IMR-90 (cell line): Measurements from ENCODE around the gene WLS. TPM values are rescaled to one million over a fixed set of nuclear protein-coding genes. Genes with fewer than 3 reads are reported as not detected.

ENCODE experiments used
- ATAC-seq: fragments of 200-7000 bp; cut with Tn5 transposase; 2 replicates; pipeline ENCODE4 v1.9.1; 2020; ENCODE audit warnings: low read depth, mild to moderate bottlenecking, moderate library complexity
- BruUV-seq: library from RNA; stranded (reverse); fragments of 400-500 nt; replicated peaks from 2 replicates; lab custom pipeline; 2021; lab: Mats Ljungman, UMichigan
- CTCF ChIA-PET: fragments of 300-600 bp; formaldehyde crosslinking; extraction: SDS; loops from one replicate; lab custom pipeline; 2021; ENCODE audit warnings: antibody characterized with exemption; lab: Yijun Ruan, JAX
- POLR2A ChIA-PET: fragments of 300-600 bp; sonication (Branson Sonifier 250); formaldehyde crosslinking; loops from one replicate; lab custom pipeline; 2022; ENCODE audit warnings: antibody characterized with exemption; ENCODE audit not compliant: unreplicated experiment; lab: Charles Lee
- DNase-seq: peaks from one replicate; pipeline ENCODE4 v3.0.0; 2013
- H2AFZ ChIP-seq: replicated peaks from 2 replicates; pipeline ENCODE3; 2013; ENCODE audit warnings: low read length, mild to moderate bottlenecking; ENCODE audit not compliant: poor library complexity
- H2AK5ac ChIP-seq: 2 replicates; pipeline ENCODE4 v1.6.1; 2013; ENCODE audit warnings: low read depth, low read length, inconsistent platforms
- H2AK9ac ChIP-seq: replicated peaks from 2 replicates; pipeline ENCODE3; 2013; ENCODE audit warnings: mild to moderate bottlenecking, low read depth, low read length, moderate library complexity; ENCODE audit not compliant: poor library complexity
- H2BK120ac ChIP-seq: 2 replicates; pipeline ENCODE4 v1.6.1; 2013; ENCODE audit warnings: low read depth, low read length, inconsistent platforms
- H2BK15ac ChIP-seq: 3 replicates; pipeline ENCODE4 v1.6.1; 2013; ENCODE audit warnings: low read depth, low read length, inconsistent platforms
- H2BK20ac ChIP-seq: 2 replicates; pipeline ENCODE4 v1.6.1; 2013; ENCODE audit warnings: low read depth, mild to moderate bottlenecking, inconsistent platforms, low read length, moderate library complexity
- H2BK5ac ChIP-seq: 2 replicates; pipeline ENCODE4 v1.6.1; 2013; ENCODE audit warnings: mild to moderate bottlenecking, low read depth, low read length, inconsistent platforms; ENCODE audit not compliant: poor library complexity, severe bottlenecking
- H3K14ac ChIP-seq: replicated peaks from 2 replicates; pipeline ENCODE4 v1.6.1; 2013; ENCODE audit warnings: low read depth, low read length, inconsistent platforms
- H3K18ac ChIP-seq: 2 replicates; pipeline ENCODE4 v1.6.1; 2013; ENCODE audit warnings: low read depth, low read length, control low read depth
- H3K23ac ChIP-seq: 2 replicates; pipeline ENCODE4 v1.6.1; 2013; ENCODE audit warnings: low read depth, low read length, inconsistent platforms
- H3K27ac ChIP-seq: 2 replicates; pipeline ENCODE4 v1.5.1; 2013; ENCODE audit warnings: mild to moderate bottlenecking, control low read depth, low read length; ENCODE audit not compliant: insufficient read depth
- H3K27me3 ChIP-seq: 2 replicates; pipeline ENCODE4 v1.6.1; 2013; ENCODE audit warnings: low read length; ENCODE audit not compliant: control insufficient read depth, insufficient read depth
- H3K36me3 ChIP-seq: 2 replicates; pipeline ENCODE4 v1.6.1; 2013; ENCODE audit warnings: low read length, mixed read lengths; ENCODE audit not compliant: control insufficient read depth, insufficient read depth
- H3K4ac ChIP-seq: 2 replicates; pipeline ENCODE4 v1.6.1; 2013; ENCODE audit warnings: low read depth, low read length, inconsistent platforms
- H3K4me1 ChIP-seq: 2 replicates; pipeline ENCODE4 v1.6.1; 2013; ENCODE audit warnings: low read length, mixed read lengths; ENCODE audit not compliant: control insufficient read depth, insufficient read depth
- H3K4me2 ChIP-seq: 2 replicates; pipeline ENCODE4 v1.6.1; 2013; ENCODE audit warnings: low read depth, mild to moderate bottlenecking, control low read depth, low read length, moderate library complexity
- H3K4me3 ChIP-seq: 2 replicates; pipeline ENCODE4 v1.5.1; 2013; ENCODE audit warnings: low read depth, mild to moderate bottlenecking, control low read depth, low read length, moderate library complexity; ENCODE audit not compliant: insufficient read depth
- H3K56ac ChIP-seq: 2 replicates; pipeline ENCODE4 v1.6.1; 2013; ENCODE audit warnings: low read length, inconsistent platforms; ENCODE audit not compliant: insufficient read depth; ENCODE audit errors: extremely low read depth
- H3K79me1 ChIP-seq, 2 experiments: 2 replicates each; pipeline ENCODE4 v1.6.1; 2013; ENCODE audit warnings: low read length in 2 of 2, inconsistent platforms in 1 of 2, low read depth in 1 of 2
- H3K9ac ChIP-seq: 2 replicates; pipeline ENCODE4 v1.6.1; 2013; ENCODE audit warnings: low read depth, low read length, control low read depth
- H3K9me1 ChIP-seq: 2 replicates; pipeline ENCODE4 v1.6.1; 2013; ENCODE audit warnings: low read length, inconsistent platforms; ENCODE audit not compliant: insufficient read depth
- H3K9me3 ChIP-seq: 2 replicates; pipeline ENCODE4 v1.6.1; 2013; ENCODE audit warnings: low read length; ENCODE audit not compliant: control insufficient read depth, insufficient read depth
- H4K20me1 ChIP-seq: 2 replicates; pipeline ENCODE4 v1.6.1; 2013; ENCODE audit warnings: low read length, inconsistent platforms; ENCODE audit not compliant: insufficient read depth
- H4K5ac ChIP-seq: 2 replicates; pipeline ENCODE4 v1.6.1; 2013; ENCODE audit warnings: mild to moderate bottlenecking, low read depth, low read length, control low read depth
- H4K8ac ChIP-seq, 2 experiments: 2 replicates each; pipeline ENCODE4 v1.6.1; 2013; ENCODE audit warnings: low read depth in 2 of 2, low read length in 2 of 2, control low read depth in 1 of 2, inconsistent platforms in 1 of 2
- H4K91ac ChIP-seq: 2 replicates; pipeline ENCODE4 v1.6.1; 2013; ENCODE audit warnings: low read depth, low read length, inconsistent platforms; ENCODE audit not compliant: insufficient read depth
- FOS ChIP-seq: fragments of 150-350 bp; IDR thresholded peaks from 2 replicates; pipeline ENCODE4 v1.6.1; 2016; ENCODE audit warnings: low read depth, low read length
- MAFK ChIP-seq: IDR thresholded peaks from 2 replicates; pipeline ENCODE4 v1.6.1; 2012; ENCODE audit warnings: low read depth, low read length, improper control_type of control experiment
- MAZ ChIP-seq: IDR thresholded peaks from 2 replicates; pipeline ENCODE4 v1.6.1; 2012; ENCODE audit warnings: low read depth, mild to moderate bottlenecking, low read length, improper control_type of control experiment, moderate library complexity, borderline replicate concordance
- RFX5 ChIP-seq: IDR thresholded peaks from 2 replicates; pipeline ENCODE4 v1.8.0; 2012; ENCODE audit warnings: low read depth, mild to moderate bottlenecking, low read length, moderate library complexity
- SMC3 ChIP-seq: fragments of 150-350 bp; IDR thresholded peaks from 2 replicates; pipeline ENCODE4 v1.6.1; 2016; ENCODE audit warnings: low read depth, mild to moderate bottlenecking, antibody characterized with exemption, low read length, moderate library complexity
- WGBS, 2 experiments: methylation state at CpG; one replicate each; pipeline versions ENCODE4 v1.1.5 to v1.1.7; 2013; ENCODE audit warnings: missing lambda C conversion rate in 2 of 2; ENCODE audit not compliant: insufficient read length in 1 of 2; ENCODE audit errors: extremely low coverage in 2 of 2; 5-methylcytosine and 5-hydroxymethylcytosine counted together
- dilution Hi-C: fragments of 300-500 bp; cut with HindIII; formaldehyde crosslinking; loops from one replicate; pipeline ENCODE4 v1.14.3; 2018; ENCODE audit warnings: low sequenced_read_pairs; ENCODE audit not compliant: unreplicated experiment
- in situ Hi-C: fragments of 300-500 bp; cut with MboI; formaldehyde crosslinking; loops from 3 replicates; pipeline ENCODE4 v1.14.3; 2019; ENCODE audit warnings: low sequenced_read_pairs, inconsistent platforms, mixed read lengths
- intact Hi-C: fragments of 100-400 bp; cut with micrococcal nuclease; formaldehyde crosslinking; loops from 2 replicates; pipeline ENCODE4 v1.10.0; 2022
- polyA plus RNA-seq, 3 experiments: library from polyadenylated mRNA; depleted of rRNA; stranded (reverse); fragments of >200 nt; gene quantifications; 2 replicates each; pipeline ENCODE4 v1.2.3, GENCODE V29; 2012; ENCODE audit warnings: low replicate concordance in 1 of 3
- total RNA-seq: library from RNA; depleted of rRNA; stranded (reverse); fragments of >200 nt; gene quantifications from 2 replicates; pipeline ENCODE4 v1.2.3, GENCODE V29; 2012

Gene WLS
- total and polyA plus RNA-seq, 2 of the 4 experiments (the other 2 are of a cell fraction): 152 to 157 TPM

GRCh38 chr1:68197461-68197860, 34.9 kb downstream of the WLS start:
- Histone ChIP-seq H2AFZ (no peak overlapping the region), H3K27ac (no peak overlapping the region), H2AK9ac (no peak overlapping the region), H2AK5ac (no peak overlapping the region), H3K9me1 (peaks cover 20% of the 10 kb centered on the region), H3K56ac (no peak overlapping the region), H4K20me1 (peaks cover 23% of the 10 kb centered on the region; the same call in 1 of the 2 replicates), H2BK120ac (no peak overlapping the region), H4K91ac (no peak overlapping the region), H3K36me3 (peaks cover 4% of the 10 kb centered on the region), H2BK15ac (no peak overlapping the region), H3K4me1 (peaks cover 12% of the 10 kb centered on the region), H3K4ac (no peak overlapping the region), H3K9ac (no peak overlapping the region), H4K5ac (no peak overlapping the region), H2BK5ac (peak overlapping the region; percentile 23), H3K14ac (no peak overlapping the region), H3K18ac (no peak overlapping the region; the same call in 1 of the 2 replicates), H3K4me2 (no peak overlapping the region), H3K27me3 (no peaks in the 10 kb centered on the region), H3K79me1 (peaks cover 17 to 58% of the 10 kb centered on the region in 2 experiments; a peak in 3 of 4 replicates), H2BK20ac (no peak overlapping the region), H3K4me3 (no peak overlapping the region), H4K8ac (no peak overlapping the region; a peak in 1 of 4 replicates), H3K9me3 (no peaks in the 10 kb centered on the region), H3K23ac (no peak overlapping the region; the same call in 1 of the 2 replicates)
- no CpG with 5 or more reads among the region's 2 CpGs for WGBS, 2 experiments
- BruUV-seq: no TSS peak
- no peak for DNase-seq
- TF ChIP-seq MAFK (no peak), FOS (no peak), SMC3 (no peak), RFX5 (no peak), MAZ (no peak)
- dilution Hi-C loops (no loop called here), intact Hi-C loops (no loop called here), in situ Hi-C loops (no loop called here)
- ATAC-seq: no peak
- ChIA-PET POLR2A (interaction anchor here (0.6 kb wide), 2 partner anchors 19 to 35 kb away, joined by 4 to 8 read pairs; partner anchors contain the start of gene WLS), CTCF (interaction anchor here (1.2 to 1.5 kb wide), 2 partner anchors 10 to 33 kb away, joined by 3 to 6 read pairs; no protein-coding TSS in a partner anchor)
